HG03175 (cell line): ENCODE results near the gene RAMP3.

Experiments used
- ATAC-seq: cut with Tn5 transposase; IDR thresholded peaks from one replicate; pipeline ENCODE4 v1.9.1; 2021; ENCODE audit warnings: mild to moderate bottlenecking, moderate library complexity; ENCODE audit not compliant: unreplicated experiment

Gene RAMP3

DNA sequence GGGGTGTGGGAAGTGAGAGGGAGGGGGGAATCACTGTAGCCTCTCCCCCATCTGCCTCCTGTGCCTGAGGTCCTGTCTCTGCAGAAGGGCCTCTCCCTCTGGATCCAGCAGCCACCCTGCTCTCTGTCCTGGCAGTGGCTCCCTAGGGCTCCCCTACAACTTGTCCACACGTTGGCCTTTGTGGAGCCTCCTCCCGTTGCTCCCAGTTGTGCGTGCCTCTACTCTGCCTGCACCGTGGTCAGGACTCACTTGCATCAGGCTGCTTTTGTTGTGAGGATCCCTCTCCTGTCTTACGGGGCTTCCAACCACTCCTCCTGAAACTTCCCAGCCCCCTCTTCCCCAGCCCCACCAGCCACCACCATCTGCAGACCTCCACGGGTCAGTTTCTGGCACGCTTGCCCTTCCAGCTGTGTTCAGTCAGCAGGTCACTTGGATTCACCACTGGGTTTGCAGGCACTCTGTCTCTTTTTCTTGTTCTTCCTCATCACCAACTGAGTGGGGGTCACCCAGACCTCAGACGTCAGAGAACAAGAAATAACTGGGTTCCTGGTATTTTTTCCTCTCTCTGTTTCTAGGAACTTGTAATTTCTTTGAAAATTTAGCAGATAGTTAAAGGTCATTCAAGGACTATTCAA is 62.3 kb downstream of the RAMP3 start:
- no peak for ATAC-seq

DNA sequence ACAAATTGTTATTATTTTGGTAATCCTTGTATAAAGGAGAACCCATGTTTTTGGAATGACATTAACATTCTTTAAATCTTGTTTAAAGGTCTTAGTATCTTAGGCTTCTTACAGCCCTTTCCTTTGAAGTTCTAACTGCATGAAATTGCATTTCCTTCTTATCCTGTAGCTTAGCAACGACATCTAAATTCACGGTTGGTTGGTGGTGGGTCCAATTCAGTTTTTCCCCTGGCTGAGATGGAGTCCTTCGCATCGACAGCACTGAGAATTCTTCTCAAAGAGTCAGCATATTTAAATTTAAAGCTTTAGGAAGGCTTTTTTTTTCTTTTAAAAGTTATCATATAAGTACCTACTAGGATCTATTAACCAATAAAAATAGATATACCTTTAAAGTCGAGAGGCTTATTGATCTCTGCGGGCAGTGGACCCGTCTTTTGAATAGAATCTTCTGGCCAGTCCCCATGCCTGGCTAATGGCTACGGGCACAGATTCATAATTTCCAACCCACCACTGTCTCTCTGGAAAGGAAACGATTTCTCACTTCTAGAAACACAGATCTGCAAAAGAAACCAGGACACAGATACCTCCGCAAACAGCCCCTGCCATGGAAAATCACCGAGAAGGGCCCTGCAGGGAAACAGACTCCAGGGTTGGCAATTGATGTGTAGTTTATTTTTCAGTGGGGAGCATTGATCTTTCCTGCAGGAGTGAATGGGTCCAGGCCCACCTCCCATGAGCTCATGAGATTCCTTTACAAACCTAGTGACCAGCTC is 63.4 kb downstream of the RAMP3 start:
- no peak for ATAC-seq

DNA sequence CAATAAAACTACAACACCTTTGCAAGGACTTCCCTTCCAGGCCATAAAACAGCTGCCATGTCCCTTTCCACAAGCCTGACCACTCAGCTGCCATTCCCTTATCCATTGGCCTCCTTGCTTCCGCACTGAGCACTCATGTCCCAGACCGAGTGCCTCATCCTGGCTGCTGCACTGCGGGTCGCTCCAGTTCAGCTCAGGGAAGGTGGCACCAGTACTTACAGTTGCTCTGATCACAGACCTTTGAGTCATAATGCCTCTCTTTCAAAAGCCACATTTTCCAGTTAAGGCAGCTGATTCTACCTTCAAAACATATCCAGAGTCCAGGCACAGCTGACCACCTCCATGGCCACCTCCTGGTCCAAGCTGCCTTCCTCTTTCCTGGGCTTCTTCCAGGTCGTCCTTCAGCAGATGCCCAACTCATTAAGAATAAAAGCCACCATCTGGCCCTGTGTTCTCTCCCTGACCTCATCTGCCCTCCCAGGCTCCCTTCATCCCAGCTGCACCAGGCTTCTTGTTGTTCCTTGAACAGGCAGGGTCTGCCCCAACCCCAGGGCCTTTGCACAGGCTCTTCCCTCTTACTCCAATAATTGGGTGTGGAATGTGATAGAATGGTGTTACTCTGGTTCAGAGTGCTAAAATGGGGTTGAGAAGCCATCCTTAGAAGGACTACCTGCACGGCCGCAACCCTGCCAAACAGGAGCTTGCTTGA is 64.5 kb downstream of the RAMP3 start:
- no peak for ATAC-seq

DNA sequence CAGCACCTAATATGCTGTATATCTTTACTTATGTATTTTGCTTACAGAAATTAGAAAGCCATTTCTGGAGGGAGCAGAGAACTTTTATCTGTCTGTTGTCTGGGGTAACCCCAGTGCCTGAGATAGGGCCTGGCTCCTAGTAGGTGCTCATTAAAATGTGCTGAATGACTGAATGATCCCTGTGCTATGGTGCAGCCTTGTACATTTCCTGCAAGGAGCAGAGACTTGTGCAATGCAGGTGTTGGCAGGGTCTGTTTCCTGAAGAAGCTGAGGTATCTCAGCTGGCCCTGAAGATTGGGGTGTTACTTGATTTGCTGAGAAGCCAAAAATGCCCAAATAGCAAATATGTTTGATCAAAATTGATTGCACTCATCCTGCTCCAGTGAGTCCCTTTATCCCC is 65.5 kb downstream of the RAMP3 start:
- ATAC-seq = no peak

DNA sequence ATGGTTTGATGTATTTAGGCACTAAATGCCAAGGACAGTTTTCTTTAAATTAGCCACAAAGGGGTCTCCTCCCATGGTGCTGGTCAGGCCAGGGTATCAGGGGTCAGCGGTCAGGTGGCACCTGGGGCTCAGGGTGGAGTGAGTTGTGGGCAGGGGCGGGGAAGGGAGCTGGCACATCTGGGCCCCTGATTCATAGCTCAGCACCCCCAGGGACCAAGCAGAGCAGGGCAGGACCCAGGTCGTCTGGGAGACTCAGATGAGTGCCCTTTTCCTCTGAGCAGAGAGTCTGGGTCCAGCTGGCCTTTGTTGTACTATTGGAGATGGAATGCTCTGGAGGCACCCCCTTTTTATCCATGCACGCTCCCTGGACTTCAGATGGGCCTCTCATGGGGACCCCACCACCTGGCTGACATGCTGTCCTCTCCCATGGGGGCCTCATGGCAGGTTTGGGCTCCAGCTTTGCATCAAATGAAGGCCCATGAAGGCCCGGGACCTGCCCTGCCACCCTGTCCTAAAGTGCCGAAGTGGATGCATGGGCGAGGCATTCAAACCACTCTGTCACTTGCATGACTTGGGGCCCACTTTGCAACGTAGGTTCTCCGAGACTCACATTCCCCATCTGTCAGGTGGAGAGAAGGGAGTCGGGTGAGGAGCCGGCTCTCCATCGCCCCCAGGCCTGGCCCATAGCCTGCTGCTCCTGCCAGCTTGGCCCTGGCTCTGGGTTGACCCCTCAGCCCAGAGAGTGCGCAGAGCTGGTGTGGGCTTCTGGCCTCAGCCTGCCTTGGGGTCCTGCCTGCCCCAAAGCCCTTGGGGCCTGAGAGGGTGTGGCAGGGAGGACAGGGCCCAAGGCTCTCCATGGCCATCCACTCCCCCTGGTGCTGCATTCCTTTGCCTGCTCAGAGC is 66.4 kb downstream of the RAMP3 start:
- ATAC-seq = no peak

DNA sequence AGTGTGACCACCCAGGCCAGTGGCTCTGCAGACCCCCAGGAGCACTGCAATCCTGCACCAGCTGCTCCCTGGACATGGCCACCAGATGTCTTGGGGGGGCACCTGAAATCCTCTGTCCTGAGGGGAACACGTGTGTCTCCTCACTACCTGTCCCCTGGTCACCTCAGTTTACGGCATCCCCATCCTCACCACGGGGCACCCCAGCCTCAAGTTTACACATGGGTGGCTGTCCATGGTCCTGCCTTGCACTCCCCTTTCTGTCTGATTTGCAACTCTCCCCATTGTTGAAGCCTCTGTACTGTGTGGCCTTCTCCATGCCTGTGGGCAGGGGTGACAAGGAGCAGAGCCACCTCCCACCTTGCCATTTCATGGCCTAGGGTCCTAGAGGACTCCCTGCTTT is 67.2 kb downstream of the RAMP3 start:
- no peak for ATAC-seq

DNA sequence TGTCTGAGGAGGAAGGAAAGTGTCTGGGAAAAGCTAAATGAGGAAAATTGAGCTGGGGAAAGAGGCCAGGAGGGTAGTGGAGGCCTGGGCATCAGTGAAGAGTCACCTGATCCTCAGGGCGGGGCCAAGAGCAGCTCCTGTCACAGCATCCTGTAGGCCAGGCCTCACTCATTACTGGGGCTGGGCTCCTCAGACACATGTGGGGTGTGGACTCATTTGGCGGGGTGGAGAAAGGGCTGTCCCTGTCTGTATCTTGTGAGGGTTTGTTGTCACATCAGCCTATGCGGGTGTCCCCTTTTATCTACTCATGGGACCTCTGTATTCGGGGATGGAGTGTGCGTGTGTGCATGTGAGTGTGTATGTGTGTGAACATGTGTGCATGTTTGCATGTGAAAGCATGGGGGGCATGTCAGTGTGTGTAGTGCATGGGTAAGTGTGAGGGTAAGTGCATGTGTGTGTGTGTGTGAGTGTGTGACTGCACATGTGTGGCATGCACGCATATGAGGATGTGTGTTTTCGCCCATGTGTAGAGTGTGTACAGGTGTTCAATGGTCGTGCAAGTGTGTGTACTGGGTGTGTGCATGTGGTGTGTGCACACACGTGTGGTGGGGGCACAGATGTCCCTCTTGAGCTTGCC is 67.8 kb downstream of the RAMP3 start:
- ATAC-seq = no peak

DNA sequence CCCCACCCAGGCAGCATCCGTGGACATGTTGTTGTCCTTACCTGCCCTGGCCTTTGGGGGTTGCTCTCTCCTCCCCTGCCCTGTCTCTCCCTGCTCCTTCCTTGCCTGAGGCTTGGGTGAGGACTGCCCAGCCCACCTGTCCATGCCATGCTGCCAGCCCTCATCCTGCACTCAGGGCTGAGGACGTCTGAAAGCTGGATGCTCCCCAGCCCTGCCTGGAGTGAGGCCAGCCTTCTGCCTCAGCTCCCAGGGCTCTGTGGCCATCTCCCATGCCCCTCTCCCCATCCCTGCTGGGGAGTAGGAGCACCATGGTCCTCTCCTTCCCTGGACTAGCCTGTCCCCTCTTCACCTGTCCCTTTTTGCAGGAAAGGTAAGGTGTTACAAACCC is 68.4 kb downstream of the RAMP3 start:
- ATAC-seq = no peak

DNA sequence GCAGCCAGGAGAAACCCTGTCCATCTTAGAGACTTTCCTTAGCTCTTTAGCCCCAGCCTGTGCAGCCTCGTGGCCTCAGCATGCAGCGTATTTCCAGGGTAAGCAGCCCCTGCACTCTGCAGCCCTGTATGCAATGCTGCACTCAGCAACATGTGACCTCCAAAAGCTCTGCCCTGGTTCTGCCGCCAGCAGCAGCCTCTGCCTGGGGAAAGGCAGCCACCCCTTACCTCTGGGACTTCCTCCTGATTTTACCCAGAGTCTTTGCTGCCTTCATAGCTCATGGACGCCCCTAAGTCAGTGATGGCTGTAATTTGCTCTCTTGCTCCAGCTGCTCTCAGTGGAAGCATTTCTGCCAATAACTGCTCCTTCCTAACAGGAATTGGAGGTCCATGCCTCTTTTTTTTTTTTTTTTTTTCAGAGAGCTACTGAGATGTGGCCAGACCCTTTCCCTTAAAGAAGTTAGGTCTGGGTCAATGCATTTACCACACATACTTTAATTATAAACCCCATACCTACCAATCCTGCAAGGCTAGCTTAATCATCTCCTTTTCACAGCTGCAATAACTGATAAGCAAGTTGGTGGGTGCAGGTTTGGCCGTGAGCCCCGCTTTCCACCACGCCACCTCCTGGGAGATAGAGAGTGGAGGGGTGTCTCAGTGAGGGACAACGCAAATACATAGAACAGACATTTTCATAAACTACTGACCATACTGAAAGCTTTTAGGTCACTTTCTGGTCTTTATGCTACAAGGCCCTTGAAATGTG is 71.7 kb downstream of the RAMP3 start:
- no peak for ATAC-seq

DNA sequence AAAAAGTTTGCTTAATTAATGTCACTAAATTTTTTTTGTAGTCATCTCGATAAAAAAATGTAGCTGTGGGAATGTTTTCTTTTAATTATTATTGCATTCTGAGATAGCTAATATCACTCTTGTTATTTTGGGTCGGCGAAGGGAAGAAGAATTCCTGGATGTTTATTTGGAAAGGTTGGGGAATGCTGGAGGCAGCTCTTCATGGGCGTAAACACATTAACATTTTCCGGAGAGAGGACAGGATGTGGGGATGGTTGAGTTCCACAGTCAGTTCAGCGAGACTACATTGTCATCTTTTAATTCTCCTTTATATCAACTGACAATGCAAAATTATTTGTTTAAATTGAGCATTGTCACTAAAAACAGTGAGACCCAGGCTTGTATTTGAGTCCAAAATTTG is 72.5 kb downstream of the RAMP3 start:
- no peak for ATAC-seq

DNA sequence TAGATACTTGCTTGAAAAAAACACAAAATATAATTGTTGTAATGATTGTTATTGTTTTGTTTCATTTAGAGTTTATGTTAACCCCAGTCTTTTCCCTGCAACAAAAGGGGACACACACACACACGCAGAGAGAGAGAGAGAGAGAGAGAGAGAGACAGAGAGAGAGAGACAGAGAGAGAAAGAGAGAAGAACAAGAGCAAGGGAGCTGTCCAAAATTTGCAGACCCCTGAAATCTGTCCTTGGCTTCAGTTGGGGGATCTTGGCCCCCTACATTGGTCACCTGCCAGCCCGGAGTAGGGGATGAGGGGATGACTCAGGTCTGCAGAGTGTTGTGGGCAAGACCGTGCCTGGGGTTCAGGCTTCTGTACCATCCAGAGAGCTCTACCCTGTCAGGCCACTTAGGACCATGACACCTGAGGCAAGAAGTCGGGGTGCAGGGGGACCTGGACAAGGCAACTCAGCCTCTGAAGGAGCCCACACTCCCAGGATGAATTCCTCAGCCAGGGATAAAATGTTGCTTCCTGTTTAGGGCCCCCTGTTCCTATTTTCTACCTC is 73.1 kb downstream of the RAMP3 start:
- ATAC-seq = no peak

DNA sequence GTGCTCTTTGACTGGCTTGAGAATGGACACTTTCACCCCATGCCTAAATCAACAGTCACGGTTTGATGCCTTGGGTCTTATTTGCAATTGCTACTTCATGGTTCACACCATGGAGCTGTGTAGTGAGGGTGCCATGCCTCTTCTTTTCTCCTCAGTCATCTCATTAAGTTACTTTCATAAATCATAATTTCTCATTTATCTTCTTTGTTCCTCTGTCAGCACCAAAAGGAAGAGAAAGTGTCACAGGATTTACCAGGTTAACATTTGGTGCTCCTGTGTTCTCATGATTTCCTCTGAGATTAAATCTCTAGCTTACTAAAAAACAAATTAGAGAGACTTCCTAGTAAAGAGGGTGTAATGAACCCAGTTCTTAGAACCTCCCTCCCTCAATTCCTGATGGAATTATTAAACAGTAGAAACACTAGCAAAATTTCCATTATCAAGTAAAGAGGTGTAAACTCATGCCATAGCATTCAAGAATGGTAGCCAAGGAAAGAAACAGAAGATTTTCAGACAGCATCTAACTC is 75.7 kb downstream of the RAMP3 start:
- no peak for ATAC-seq
